ENCODE data around the gene NKX1-2. TPM values are rescaled to one million over a fixed set of nuclear protein-coding genes. Genes with fewer than 3 reads are reported as not detected.
"Not testable (repeated sequence)": the region's sequence is repeated elsewhere in the genome, so short reads cannot be mapped to it uniquely, and the experiment has no call there.

NKX1-2 gene
- total RNA-seq, 1 donor from 2014 or later, result not detected

DNA sequence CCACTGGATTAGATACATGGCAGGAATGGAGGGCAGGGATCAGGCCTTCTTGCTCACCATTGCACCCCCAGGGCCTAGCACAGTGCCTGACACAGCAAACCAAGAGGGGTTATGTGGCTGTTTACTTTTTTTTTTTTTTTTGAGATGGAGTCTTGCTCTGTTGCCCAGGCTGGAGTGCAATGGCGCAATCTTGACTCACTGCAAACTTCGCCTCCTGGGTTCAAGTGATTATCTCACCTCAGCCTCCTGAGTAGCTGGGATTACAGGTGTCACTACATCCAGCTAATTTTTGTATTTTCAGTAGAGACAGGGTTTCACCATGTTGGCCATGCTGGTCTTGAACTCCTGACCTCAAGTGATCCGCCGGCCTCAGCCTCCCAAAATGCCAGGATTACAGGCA is 14.2 kb downstream of the NKX1-2 start:
- H3K36me3 Mint-ChIP-seq (ENCODE audit: low read depth); H3K27me3 Mint-ChIP-seq (ENCODE audit: low read depth); H3K9me3 Mint-ChIP-seq; DNase-seq (ENCODE audit: low spot score); H3K4me1 Mint-ChIP-seq (ENCODE audit: low read depth); intact Hi-C loops (cut with micrococcal nuclease); H3K4me3 Mint-ChIP-seq (ENCODE audit: low read depth); H3K27ac Mint-ChIP-seq: not testable (repeated sequence)

DNA sequence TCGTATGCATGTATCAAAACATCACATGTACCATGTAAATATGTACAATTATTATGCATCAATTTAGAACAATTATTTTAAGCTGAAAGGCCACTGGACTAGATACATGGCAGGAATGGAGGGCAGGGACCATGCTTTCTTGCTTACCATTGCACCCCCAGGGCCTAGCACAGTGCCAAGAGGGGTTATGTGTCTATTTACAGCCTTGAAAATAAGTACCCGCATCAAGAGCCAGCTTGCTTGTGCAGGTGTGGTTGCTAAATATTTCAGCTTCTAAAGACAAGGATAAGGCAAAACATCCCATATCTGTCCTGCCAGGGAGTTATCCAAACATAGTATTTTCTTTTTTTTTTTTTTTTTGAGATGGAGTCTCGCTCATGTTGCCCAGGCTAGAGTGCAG is 16.4 kb downstream of the NKX1-2 start:
- intact Hi-C loops (cut with micrococcal nuclease), result no loop called here

DNA sequence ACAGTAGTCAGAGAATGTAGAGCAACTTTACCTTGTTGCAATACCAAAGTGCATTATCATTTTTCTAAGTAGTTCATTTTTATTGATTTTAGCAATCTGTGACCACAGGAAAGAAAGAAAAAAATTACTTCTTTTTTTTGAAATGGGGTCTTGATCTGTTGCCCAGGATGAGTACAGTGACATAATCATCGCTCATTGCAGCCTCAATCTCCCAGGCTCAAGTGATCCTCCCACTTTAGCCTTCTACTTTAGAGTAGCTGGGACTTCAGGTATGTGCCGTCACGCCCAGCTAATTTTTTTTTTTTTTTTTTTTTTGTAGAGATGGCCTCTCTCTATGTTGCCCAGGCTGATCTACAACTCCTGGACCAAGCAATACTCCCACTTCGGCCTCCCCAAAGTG is 19.8 kb downstream of the NKX1-2 start:
- Mint-ChIP-seq H3K27ac (no peak overlapping the region), H3K9me3 (no peaks in the 10 kb centered on the region), H3K27me3 (ENCODE audit: low read depth) (peaks cover 8% of the 10 kb centered on the region), H3K4me1 (ENCODE audit: low read depth) (no peaks in the 10 kb centered on the region), H3K4me3 (ENCODE audit: low read depth) (no peak overlapping the region), H3K36me3 (ENCODE audit: low read depth) (no peaks in the 10 kb centered on the region)
- no peak for DNase-seq (ENCODE audit: low spot score)
- intact Hi-C loops (cut with micrococcal nuclease), result no loop called here

More for the DNA sequence above, 16.4 kb downstream of the NKX1-2 start:
- Mint-ChIP-seq H3K36me3 (ENCODE audit: low read depth) (no peaks in the 10 kb centered on the region), H3K4me1 (ENCODE audit: low read depth) (no peaks in the 10 kb centered on the region), H3K4me3 (ENCODE audit: low read depth) (no peak overlapping the region), H3K9me3 (no peaks in the 10 kb centered on the region), H3K27me3 (ENCODE audit: low read depth) (peaks cover 5% of the 10 kb centered on the region), H3K27ac (no peak overlapping the region)
- no peak for DNase-seq (ENCODE audit: low spot score)

DNA sequence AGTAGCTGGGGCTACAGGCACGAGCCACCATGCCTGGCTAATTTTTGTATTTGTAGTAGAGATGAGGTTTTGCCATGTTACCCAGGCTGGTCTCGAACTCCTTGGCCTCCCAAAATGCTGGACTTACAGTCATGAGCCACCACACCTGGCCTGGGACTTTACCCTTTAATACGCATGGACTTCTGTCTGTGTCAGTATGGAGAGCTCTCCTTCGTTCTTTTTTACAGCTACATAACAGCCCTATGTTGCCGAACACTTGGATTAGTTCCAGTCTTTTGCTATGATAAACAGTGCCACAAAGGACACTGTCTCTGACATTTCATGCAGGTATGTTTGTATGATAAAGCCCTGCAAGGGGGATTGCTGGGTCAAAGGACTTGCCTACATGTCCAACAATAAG is 20.3 kb downstream of the NKX1-2 start:
- no peaks in the 10 kb centered on the region for H3K4me1 Mint-ChIP-seq (ENCODE audit: low read depth)
- no peaks in the 10 kb centered on the region for H3K9me3 Mint-ChIP-seq
- intact Hi-C loops (cut with micrococcal nuclease), result no loop called here
- H3K27me3 Mint-ChIP-seq (ENCODE audit: low read depth), result peaks cover 8% of the 10 kb centered on the region
- no peak overlapping the region for H3K4me3 Mint-ChIP-seq (ENCODE audit: low read depth)
- no peaks in the 10 kb centered on the region for H3K36me3 Mint-ChIP-seq (ENCODE audit: low read depth)
- no peak for DNase-seq (ENCODE audit: low spot score)
- H3K27ac Mint-ChIP-seq, result no peak overlapping the region

DNA sequence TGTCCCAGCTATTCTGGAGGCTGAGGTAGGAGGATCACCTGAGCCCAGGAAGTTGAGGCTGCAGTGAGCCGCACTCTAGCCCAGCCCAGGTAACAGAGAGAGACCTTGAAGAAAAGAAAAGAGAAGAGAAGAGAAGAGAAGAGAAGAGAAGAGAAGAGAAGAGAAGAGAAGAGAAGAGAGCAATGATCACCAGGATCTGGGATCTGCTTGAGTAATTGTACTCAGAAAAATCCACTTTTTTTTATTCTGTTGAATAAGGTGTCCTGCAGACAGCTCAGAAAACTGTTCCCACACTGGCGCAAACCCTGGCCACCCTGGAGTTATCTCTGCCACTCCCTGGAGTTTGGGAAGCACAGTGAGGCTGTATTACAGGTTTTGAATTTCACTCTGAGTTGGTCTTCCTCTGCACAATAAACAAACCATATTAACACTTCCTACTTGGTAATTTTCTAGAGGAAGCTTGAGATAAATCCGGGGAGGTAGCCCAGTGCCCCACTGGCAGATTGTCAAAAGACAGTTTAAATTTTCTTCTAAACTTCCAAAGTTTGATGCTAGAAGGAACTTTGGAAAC is 21.5 kb downstream of the NKX1-2 start:
- no peak for DNase-seq (ENCODE audit: low spot score)
- H3K36me3 Mint-ChIP-seq (ENCODE audit: low read depth), result no peaks in the 10 kb centered on the region
- intact Hi-C loops (cut with micrococcal nuclease), result no loop called here
- no peaks in the 10 kb centered on the region for H3K4me1 Mint-ChIP-seq (ENCODE audit: low read depth)
- no peak overlapping the region for H3K27ac Mint-ChIP-seq
- H3K4me3 Mint-ChIP-seq (ENCODE audit: low read depth), result no peak overlapping the region
- peaks cover 15% of the 10 kb centered on the region for H3K27me3 Mint-ChIP-seq (ENCODE audit: low read depth)
- H3K9me3 Mint-ChIP-seq, result no peaks in the 10 kb centered on the region

DNA sequence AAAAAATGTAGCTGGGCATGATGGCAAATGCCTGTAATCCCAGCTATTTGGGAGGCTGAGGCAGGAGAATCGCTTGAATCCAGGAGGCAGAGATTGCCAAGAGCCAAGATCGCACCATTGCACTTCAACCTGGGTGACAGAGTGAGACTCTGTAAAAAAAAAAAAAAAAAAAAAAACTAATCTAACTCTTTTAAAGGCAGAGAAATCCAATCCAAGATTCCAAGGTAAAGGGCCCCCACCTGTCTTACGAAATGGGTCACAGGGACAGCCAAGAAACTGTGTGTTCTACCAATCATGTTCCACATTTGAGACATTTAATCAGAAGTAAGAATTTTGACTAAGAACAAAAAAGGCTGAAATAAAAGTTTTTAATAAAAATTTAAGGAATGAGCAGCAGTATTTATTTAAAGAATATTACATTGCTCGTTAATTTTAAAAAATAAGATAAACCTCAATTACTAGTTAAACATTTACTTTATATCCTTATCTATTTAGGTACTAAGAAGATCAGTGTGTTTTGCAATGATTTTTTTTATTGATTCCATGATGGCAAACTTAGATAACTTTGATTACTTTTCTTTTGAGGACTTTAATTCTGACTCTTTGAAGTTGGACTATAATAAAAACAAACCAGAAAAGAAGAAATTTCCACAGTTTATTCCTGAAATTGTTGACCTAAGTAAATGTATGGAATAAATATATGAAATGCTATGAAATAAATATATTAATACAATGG is 24.4 kb downstream of the NKX1-2 start:
- intact Hi-C loops (cut with micrococcal nuclease), result no loop called here
- DNase-seq (ENCODE audit: low spot score), result no peak
- Mint-ChIP-seq H3K9me3 (no peaks in the 10 kb centered on the region), H3K36me3 (ENCODE audit: low read depth) (no peaks in the 10 kb centered on the region), H3K27ac (no peak overlapping the region), H3K4me1 (ENCODE audit: low read depth) (no peaks in the 10 kb centered on the region), H3K27me3 (ENCODE audit: low read depth) (peaks cover 20% of the 10 kb centered on the region), H3K4me3 (ENCODE audit: low read depth) (no peak overlapping the region)

DNA sequence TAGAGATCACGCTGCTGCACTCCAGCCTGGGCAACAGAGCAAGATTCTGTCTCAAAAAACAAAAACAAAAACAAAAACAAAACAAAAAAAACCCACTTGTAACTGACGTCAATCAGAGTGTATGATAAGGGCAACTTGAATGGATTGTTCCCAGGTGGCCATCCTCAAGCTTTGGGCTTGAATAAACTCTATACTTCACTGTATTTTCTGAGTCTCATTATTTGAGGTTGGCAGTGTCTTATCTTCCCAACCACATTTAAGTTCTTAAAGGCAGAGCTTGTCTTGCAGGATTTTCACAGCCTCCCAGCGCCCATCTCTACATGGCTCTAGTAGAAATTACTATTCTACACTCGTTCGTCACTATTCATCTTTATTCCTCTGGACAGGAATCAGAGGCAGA is 26.0 kb downstream of the NKX1-2 start:
- Mint-ChIP-seq H3K36me3 (ENCODE audit: low read depth) (no peaks in the 10 kb centered on the region), H3K27ac (no peak overlapping the region), H3K9me3 (no peaks in the 10 kb centered on the region), H3K4me3 (ENCODE audit: low read depth) (no peak overlapping the region), H3K4me1 (ENCODE audit: low read depth) (peaks cover 5% of the 10 kb centered on the region), H3K27me3 (ENCODE audit: low read depth) (peaks cover 19% of the 10 kb centered on the region)
- DNase-seq (ENCODE audit: low spot score), result no peak
- intact Hi-C loops (cut with micrococcal nuclease), result no loop called here

DNA sequence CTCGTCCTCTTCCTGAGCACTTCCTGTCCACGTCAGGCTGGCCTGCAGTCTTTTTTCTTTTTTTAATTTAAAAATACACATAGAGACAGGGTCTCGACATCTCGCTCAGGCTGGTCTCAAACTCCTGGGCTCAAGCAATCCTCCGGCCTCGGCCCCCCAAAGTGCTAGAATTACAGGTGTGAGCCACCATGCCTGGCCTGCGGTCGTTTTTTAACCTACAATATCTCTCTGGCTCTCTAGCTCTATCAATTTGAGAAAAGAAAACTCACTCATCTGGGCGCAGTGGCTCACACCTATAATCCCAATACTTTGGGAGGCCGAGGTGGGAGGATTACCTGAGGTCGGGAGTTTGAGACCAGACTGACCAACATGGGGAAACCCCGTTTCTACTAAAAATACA is 27.1 kb downstream of the NKX1-2 start:
- H3K4me1 Mint-ChIP-seq (ENCODE audit: low read depth), result peaks cover 5% of the 10 kb centered on the region
- H3K36me3 Mint-ChIP-seq (ENCODE audit: low read depth), result no peaks in the 10 kb centered on the region
- no peaks in the 10 kb centered on the region for H3K9me3 Mint-ChIP-seq
- DNase-seq (ENCODE audit: low spot score), result no peak
- H3K4me3 Mint-ChIP-seq (ENCODE audit: low read depth), result no peak overlapping the region
- peaks cover 15% of the 10 kb centered on the region for H3K27me3 Mint-ChIP-seq (ENCODE audit: low read depth)
- intact Hi-C loops (cut with micrococcal nuclease), result no loop called here
- no peak overlapping the region for H3K27ac Mint-ChIP-seq

DNA sequence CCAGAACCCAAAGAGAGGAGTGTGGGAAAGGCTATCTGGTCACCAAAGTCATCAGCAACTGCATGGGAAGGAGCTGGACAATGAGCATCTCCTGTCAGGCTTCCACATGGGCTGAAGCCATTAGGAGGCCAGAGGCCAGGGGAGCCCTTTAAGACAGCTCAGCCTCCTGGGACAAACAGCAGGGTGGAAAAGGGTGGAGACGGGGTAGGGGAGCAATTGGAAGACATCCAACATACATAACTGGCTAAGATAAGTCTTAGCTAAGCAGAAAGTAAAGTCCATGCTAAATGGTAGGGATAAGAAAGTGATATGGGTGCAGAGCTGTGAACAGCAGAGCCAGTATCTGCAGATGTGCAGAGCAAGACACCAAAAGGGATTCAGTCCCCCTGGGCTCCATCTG is 29.6 kb downstream of the NKX1-2 start:
- Mint-ChIP-seq H3K27me3 (ENCODE audit: low read depth) (peaks cover 15% of the 10 kb centered on the region), H3K27ac (no peak overlapping the region), H3K36me3 (ENCODE audit: low read depth) (no peaks in the 10 kb centered on the region), H3K4me3 (ENCODE audit: low read depth) (no peak overlapping the region), H3K4me1 (ENCODE audit: low read depth) (peaks cover 8% of the 10 kb centered on the region), H3K9me3 (no peaks in the 10 kb centered on the region)
- intact Hi-C loops (cut with micrococcal nuclease), result no loop called here
- no peak for DNase-seq (ENCODE audit: low spot score)

DNA sequence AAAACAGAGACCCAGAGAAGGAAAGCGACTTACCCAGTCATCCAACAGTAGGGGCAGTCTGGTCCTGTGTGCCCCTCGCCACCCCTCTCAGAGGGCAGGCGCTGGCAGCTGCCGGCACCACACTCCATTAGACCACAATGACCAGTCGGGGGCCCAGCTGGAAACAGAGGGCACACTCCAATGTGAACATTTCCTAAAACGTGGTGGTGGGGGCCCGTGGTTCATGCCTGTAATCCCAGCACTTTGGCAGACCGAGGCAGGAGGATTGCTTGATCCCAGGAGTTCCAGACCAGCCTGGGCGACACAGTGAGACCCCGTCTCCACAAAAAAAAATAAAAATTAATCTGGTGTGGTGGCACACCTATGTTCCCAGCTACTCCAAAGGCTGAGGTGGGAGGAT is 30.2 kb downstream of the NKX1-2 start:
- no peaks in the 10 kb centered on the region for H3K36me3 Mint-ChIP-seq (ENCODE audit: low read depth)
- H3K4me1 Mint-ChIP-seq (ENCODE audit: low read depth), result peaks cover 8% of the 10 kb centered on the region
- no peak overlapping the region for H3K27ac Mint-ChIP-seq
- intact Hi-C loops (cut with micrococcal nuclease), result loop anchor here (1.0 to 5.0 kb wide), 3 partner anchors 30 to 498 kb away; partner anchors contain the start of gene ABRAXAS2
- no peak for DNase-seq (ENCODE audit: low spot score)
- H3K4me3 Mint-ChIP-seq (ENCODE audit: low read depth), result peak overlapping the region; percentile 72
- H3K9me3 Mint-ChIP-seq, result no peaks in the 10 kb centered on the region
- peaks cover 15% of the 10 kb centered on the region for H3K27me3 Mint-ChIP-seq (ENCODE audit: low read depth)

DNA sequence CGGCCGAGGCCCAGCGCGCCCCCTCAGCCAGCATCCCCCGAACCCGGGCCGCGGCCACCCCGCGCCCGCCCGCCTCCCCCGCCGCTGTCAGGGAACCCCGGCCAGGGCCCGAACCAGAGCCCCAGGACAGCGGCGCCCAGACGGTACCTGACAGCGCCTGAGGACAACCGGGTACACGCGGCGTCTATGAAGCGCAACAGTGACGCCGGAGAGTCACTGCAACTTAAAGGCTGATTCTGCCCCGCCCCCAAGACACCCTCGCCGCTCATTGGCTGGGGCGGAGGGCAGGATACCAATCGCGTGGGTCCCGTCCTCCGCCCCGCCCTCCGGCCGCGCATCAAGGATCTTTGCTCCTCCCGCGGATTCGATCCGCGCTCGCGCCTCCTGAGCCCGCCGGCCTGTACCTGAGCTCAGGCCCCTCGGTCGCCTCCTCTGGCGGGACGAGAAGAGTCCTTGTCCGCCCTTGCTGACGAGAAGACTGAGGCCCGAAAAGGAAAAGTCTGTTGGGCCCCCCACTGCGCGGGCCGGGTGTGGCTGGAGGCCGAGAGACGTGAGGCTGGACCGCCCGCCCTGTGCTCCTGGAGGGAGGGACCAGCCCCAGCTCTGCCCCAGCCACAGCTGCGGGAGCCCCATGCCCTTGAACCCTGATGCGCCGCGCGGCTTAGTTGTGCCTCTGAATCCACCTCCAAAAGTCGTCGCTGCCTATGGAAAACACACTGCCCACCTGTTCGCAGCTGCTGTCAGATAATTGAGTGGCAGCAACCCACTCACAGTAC is 30.9 kb downstream of the NKX1-2 start, which contains the start of gene OAT:
Gene OAT, minus strand, starts transcription at position 198 of the 776 bp plus-strand sequence. CDS start 6,752 bp downstream, outside the sequence.
- intact Hi-C loops (cut with micrococcal nuclease), result loop anchor here (1.0 to 5.0 kb wide), 4 partner anchors 30 to 498 kb away; partner anchors contain the start of genes ABRAXAS2 and LHPP
- no peaks in the 10 kb centered on the region for H3K9me3 Mint-ChIP-seq

DNA sequence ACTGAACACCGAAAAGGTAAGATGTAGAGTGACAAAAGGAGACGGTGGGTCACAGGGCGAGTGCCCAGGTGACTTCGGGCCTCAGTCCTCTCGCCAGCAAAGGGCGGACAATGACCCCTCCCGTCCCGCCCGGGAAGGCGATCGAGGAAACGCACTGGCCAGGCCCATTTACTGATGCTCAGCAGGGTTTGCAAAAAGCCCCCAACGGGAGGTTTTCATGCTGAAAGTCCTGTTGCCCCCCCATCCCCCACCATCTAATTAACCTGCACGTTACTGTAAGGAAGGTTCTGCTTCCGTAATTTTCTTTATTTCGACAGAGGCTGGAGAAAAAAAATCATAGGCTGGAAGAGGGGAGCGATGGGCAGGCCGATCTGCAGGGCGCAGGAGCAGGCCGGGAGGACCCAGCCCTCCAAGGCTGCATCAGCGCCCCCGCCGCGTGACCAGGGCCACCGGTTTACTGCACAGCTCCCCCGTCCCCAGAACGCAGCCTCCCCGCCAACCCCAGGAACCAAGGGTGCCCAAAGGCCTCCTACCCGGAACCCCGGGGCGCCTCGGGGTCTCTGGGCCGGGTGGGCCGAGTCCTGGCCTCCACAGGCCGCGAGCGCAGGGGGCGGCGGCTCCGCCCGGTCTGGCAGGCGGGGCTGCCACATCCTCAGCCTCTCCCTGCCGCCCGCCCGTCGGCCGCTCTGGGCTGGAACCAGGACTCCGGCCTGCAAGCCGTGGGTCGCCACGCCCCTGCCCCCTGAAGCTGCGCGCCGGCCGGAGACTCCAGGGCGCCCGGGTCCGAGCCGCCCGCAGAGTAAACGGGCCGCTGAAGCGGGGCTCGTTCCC is 31.7 kb downstream of the NKX1-2 start:
- Mint-ChIP-seq H3K4me1 (ENCODE audit: low read depth) (peaks cover 8% of the 10 kb centered on the region), H3K36me3 (ENCODE audit: low read depth) (no peaks in the 10 kb centered on the region), H3K9me3 (no peaks in the 10 kb centered on the region), H3K4me3 (ENCODE audit: low read depth) (peak overlapping the region; percentile 81), H3K27ac (no peak overlapping the region), H3K27me3 (ENCODE audit: low read depth) (peaks cover 8% of the 10 kb centered on the region)
- peak; percentile 43 for DNase-seq (ENCODE audit: low spot score)
- intact Hi-C loops (cut with micrococcal nuclease), result loop anchor here (1.0 to 5.0 kb wide), 3 partner anchors 43 to 499 kb away; partner anchors contain the start of genes ABRAXAS2 and LHPP

More for the DNA sequence above, 30.9 kb downstream of the NKX1-2 start, which contains the start of gene OAT:
- Mint-ChIP-seq H3K36me3 (ENCODE audit: low read depth) (no peaks in the 10 kb centered on the region), H3K27me3 (ENCODE audit: low read depth) (peaks cover 10% of the 10 kb centered on the region), H3K4me1 (ENCODE audit: low read depth) (peaks cover 8% of the 10 kb centered on the region), H3K4me3 (ENCODE audit: low read depth) (peak within 1 kb of the TSS; percentile 81), H3K27ac (no peak within 1 kb of the TSS)
- peak; percentile 93 for DNase-seq (ENCODE audit: low spot score)

Measured in activated T-helper 2 cell treated with anti-CD3 and anti-CD28 coated beads, Interferon-gamma antibody, Interleukin-2, Interleukin-4, amounts not matched to agents 10 μg/mL and 5 μg/mL and 100 μg/mL, durations not matched to agents 14 hours and 24 hours and 36 hours (primary cell).